GM12878 (cell line): Measurements from ENCODE around the gene KPNA3. TPM values are rescaled to one million over a fixed set of nuclear protein-coding genes. Genes with fewer than 3 reads are reported as not detected.

Source experiments
- ATAC-seq: fragments of 200-7000 bp; cut with Tn5 transposase; 3 replicates; pipeline ENCODE4 v1.9.1; 2020; ENCODE audit warnings: mild to moderate bottlenecking, moderate library complexity
- BruUV-seq: library from RNA; stranded (reverse); fragments of 400-500 nt; replicated peaks from 2 replicates; lab custom pipeline; 2021; lab: Mats Ljungman, UMichigan
- CTCF ChIA-PET: fragments of 300-600 bp; sonication (Branson Sonifier 250); formaldehyde crosslinking; extraction: SDS; loops from one replicate; lab custom pipeline; 2021; ENCODE audit warnings: inconsistent platforms; lab: Yijun Ruan, JAX
- POLR2A ChIA-PET: fragments of 350-600 bp; formaldehyde crosslinking; extraction: SDS; loops from one replicate; lab custom pipeline; 2021; ENCODE audit warnings: inconsistent platforms; lab: Charles Lee
- RAD21 ChIA-PET: fragments of 300-600 bp; sonication (Branson Sonifier 250); formaldehyde crosslinking; loops from one replicate; lab custom pipeline; 2023; ENCODE audit warnings: antibody characterized with exemption; ENCODE audit not compliant: unreplicated experiment; lab: Charles Lee
- SMC1A ChIA-PET: fragments of 300-600 bp; sonication (Branson Sonifier 250); formaldehyde crosslinking; loops from one replicate; lab custom pipeline; 2023; ENCODE audit not compliant: unreplicated experiment, uncharacterized antibody; lab: Charles Lee
- DNase-seq: peaks from one replicate; pipeline ENCODE4 v3.0.0-alpha.2; 2011; ENCODE audit warnings: low read depth, low spot score
- FAIRE-seq: peaks from 3 replicates; lab custom pipeline; 2011; peaks lifted over from hg19 to GRCh38; lab: Jason Lieb, UNC
- H2AFZ ChIP-seq: 2 replicates; pipeline ENCODE4 v1.6.0; 2011; ENCODE audit warnings: low read depth, low read length, control low read depth; ENCODE audit not compliant: control insufficient read depth
- H3K27ac ChIP-seq: 2 replicates; pipeline ENCODE4 v1.5.1; 2011; ENCODE audit warnings: control low read depth; ENCODE audit not compliant: control insufficient read depth, insufficient read depth
- H3K27me3 ChIP-seq, 2 experiments: replicated peaks in 1 of 2; 2 replicates each; pipeline versions ENCODE4 v1.6.0 to v1.6.1; 2011; ENCODE audit warnings: low read length in 1 of 2; ENCODE audit not compliant: control insufficient read depth in 2 of 2, insufficient read depth in 2 of 2
- H3K36me3 ChIP-seq, 2 experiments: 2 replicates each; pipeline ENCODE4 v1.5.1; 2011; ENCODE audit warnings: low read length in 1 of 2; ENCODE audit not compliant: control insufficient read depth in 2 of 2, insufficient read depth in 2 of 2
- H3K4me1 ChIP-seq: 2 replicates; pipeline ENCODE4 v1.6.1; 2011; ENCODE audit warnings: mild to moderate bottlenecking, low read length, moderate library complexity, mixed read lengths; ENCODE audit not compliant: control insufficient read depth, insufficient read depth
- H3K4me2 ChIP-seq: 2 replicates; pipeline ENCODE4 v1.6.0; 2011; ENCODE audit warnings: control low read depth; ENCODE audit not compliant: control insufficient read depth, insufficient read depth
- H3K4me3 ChIP-seq: fragments of 200-600 bp; sonication (generic); 2 replicates; pipeline ENCODE4 v1.5.1; 2016
- H3K79me2 ChIP-seq: 2 replicates; pipeline ENCODE4 v1.6.0; 2011; ENCODE audit warnings: low read length; ENCODE audit not compliant: control insufficient read depth, insufficient read depth
- H3K9ac ChIP-seq: 2 replicates; pipeline ENCODE4 v1.8.0; 2011; ENCODE audit warnings: low read length, control low read depth, mixed read lengths; ENCODE audit not compliant: control insufficient read depth, insufficient read depth
- H3K9me3 ChIP-seq: replicated peaks from 3 replicates; pipeline ENCODE4 v1.5.1; 2011; ENCODE audit warnings: mild to moderate bottlenecking, low read length; ENCODE audit not compliant: control insufficient read depth, insufficient read depth
- H4K20me1 ChIP-seq: 2 replicates; pipeline ENCODE4 v1.6.0; 2011; ENCODE audit not compliant: control insufficient read depth, insufficient read depth
- IRF4 ChIP-seq: IDR thresholded peaks from 2 replicates; pipeline ENCODE4 v1.6.1; 2011; ENCODE audit warnings: low read depth, low read length
- WGBS: methylation state at CpG from one replicate; pipeline ENCODE4 v1.1.6; 2016; ENCODE audit warnings: low lambda C conversion rate; ENCODE audit not compliant: insufficient replicate concordance, insufficient coverage; ENCODE audit errors: missing lambda C conversion rate; 5-methylcytosine and 5-hydroxymethylcytosine counted together
- in situ Hi-C: fragments of 300-500 bp; cut with MboI; formaldehyde crosslinking; loops from 9 replicates; pipeline ENCODE4 v1.14.3; 2018; ENCODE audit warnings: mixed read lengths
- intact Hi-C: fragments of 100-400 bp; cut with micrococcal nuclease; formaldehyde crosslinking; loops from one replicate; pipeline ENCODE4 v1.14.2; 2022; ENCODE audit not compliant: unreplicated experiment
- polyA plus RNA-seq, 11 experiments: library from polyadenylated mRNA; depleted of rRNA in 4 of 11; unstranded in 6 of 11; stranded (reverse) in 5 of 11; fragments of >200 nt; fragmentation: Nextera tagmentation in 4 of 11; fragmentation: Illumina TruSeq in 1 of 11; extraction: Ambion mirVana in 4 of 11; extraction: Trizol in 1 of 11; gene quantifications; 1 replicate in 1 of 11; 2 replicates in 10 of 11; pipeline versions ENCODE4 v1.2.1 to v1.2.3, GENCODE V29; 2011 to 2016; ENCODE audit warnings: inconsistent platforms in 2 of 11, missing spikeins in 2 of 11, low read depth in 1 of 11
- total RNA-seq, 4 experiments: library from RNA; depleted of rRNA in 3 of 4; stranded (reverse); fragments of >200 nt in 3 of 4; fragmentation: Illumina TruSeq in 1 of 4; extraction: Trizol in 1 of 4; gene quantifications; 2 replicates each; pipeline versions ENCODE4 v1.2.1 to v1.2.3, GENCODE V29; 2013 to 2021
- TF ChIP-seq, protein P1 (sequence below): fragments of 450-650 bp; IDR thresholded peaks from 2 replicates; pipeline ENCODE4 v1.6.1; 2017; ENCODE audit warnings: mild to moderate bottlenecking, low read depth, inconsistent platforms; ENCODE audit not compliant: poor library complexity, severe bottlenecking

Gene KPNA3
- total and polyA plus RNA-seq, 10 of the 15 experiments (the other 5 are each of a cell fraction or from before 2014, with no cell fraction given): 23.3 to 50.5 (median 31.1) TPM

GRCh38 chr13:49701491-49701890, 91.0 kb downstream of the KPNA3 start:
- Histone ChIP-seq H4K20me1 (no peaks in the 10 kb centered on the region), H3K4me3 (no peak overlapping the region), H3K4me1 (no peaks in the 10 kb centered on the region), H3K9ac (no peak overlapping the region), H3K27me3 (no peaks in the 10 kb centered on the region), H3K9me3 (no peaks in the 10 kb centered on the region), H3K36me3 (peaks cover 2 to 12% of the 10 kb centered on the region in 2 experiments), H3K27ac (no peak overlapping the region), H3K79me2 (no peaks in the 10 kb centered on the region), H2AFZ (no peak overlapping the region), H3K4me2 (no peak overlapping the region)
- CTCF ChIA-PET: no interaction called here
- SMC1A ChIA-PET: no interaction called here
- ATAC-seq (no peak), DNase-seq (no peak), FAIRE-seq (no peak)
- RAD21 ChIA-PET: no interaction called here
- TSS peak; percentile 42 for BruUV-seq
- TF ChIP-seq, protein P1, sequence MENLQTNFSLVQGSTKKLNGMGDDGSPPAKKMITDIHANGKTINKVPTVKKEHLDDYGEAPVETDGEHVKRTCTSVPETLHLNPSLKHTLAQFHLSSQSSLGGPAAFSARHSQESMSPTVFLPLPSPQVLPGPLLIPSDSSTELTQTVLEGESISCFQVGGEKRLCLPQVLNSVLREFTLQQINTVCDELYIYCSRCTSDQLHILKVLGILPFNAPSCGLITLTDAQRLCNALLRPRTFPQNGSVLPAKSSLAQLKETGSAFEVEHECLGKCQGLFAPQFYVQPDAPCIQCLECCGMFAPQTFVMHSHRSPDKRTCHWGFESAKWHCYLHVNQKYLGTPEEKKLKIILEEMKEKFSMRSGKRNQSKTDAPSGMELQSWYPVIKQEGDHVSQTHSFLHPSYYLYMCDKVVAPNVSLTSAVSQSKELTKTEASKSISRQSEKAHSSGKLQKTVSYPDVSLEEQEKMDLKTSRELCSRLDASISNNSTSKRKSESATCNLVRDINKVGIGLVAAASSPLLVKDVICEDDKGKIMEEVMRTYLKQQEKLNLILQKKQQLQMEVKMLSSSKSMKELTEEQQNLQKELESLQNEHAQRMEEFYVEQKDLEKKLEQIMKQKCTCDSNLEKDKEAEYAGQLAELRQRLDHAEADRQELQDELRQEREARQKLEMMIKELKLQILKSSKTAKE: no peak
- in situ Hi-C loops (no loop called here), intact Hi-C loops (no loop called here)
- POLR2A ChIA-PET: no interaction called here

DNA sequence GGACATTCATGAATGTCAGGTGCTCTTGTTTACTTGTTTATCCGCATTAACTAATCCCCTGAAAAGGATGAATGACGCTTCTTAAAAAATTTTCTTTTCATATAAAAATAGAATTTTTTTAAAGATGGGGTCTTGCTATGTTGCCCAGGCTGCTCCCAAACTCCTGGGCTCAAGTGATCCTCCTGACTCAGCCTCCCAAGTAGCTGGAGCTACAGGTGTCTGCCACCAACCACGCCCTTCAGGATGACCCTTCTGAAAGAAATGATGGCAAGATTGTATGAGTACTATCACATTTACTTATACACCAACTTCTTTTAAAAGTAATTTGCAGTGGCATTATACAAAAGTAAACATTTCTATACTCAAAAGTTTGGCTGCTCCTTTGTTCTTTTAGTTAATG, 95.0 kb downstream of the KPNA3 start:
- H3K4me2 ChIP-seq: no peak overlapping the region
- no peaks in the 10 kb centered on the region for H3K27me3 ChIP-seq
- no peak overlapping the region for H3K9ac ChIP-seq
- no peaks in the 10 kb centered on the region for H4K20me1 ChIP-seq
- no peak overlapping the region for H2AFZ ChIP-seq
- no peak for TF ChIP-seq IRF4
- FAIRE-seq (no peak), DNase-seq (no peak), ATAC-seq (no peak)
- intact Hi-C loops: no loop called here
- RAD21 ChIA-PET: no interaction called here
- SMC1A ChIA-PET: interaction anchor here (1.4 kb wide), 1 partner anchor 10 kb away, joined by 3 read pairs; no protein-coding TSS in a partner anchor
- POLR2A ChIA-PET: no interaction called here
- no peaks in the 10 kb centered on the region for H3K4me1 ChIP-seq
- no peak overlapping the region for H3K27ac ChIP-seq
- H3K79me2 ChIP-seq: no peaks in the 10 kb centered on the region
- no peaks in the 10 kb centered on the region for H3K9me3 ChIP-seq
- BruUV-seq: no TSS peak
- in situ Hi-C loops: no loop called here
- H3K36me3 ChIP-seq: peaks cover 2 to 9% of the 10 kb centered on the region in 2 experiments
- CTCF ChIA-PET: interaction anchor here (1.0 kb wide), 1 partner anchor 82 kb away, joined by 3 read pairs; no protein-coding TSS in a partner anchor
- WGBS: 98% methylated on average over 3 of the region's 3 CpGs
- no peak overlapping the region for H3K4me3 ChIP-seq
